Panc1 (cell line): ENCODE measurements around the gene THAP8. TPM values are rescaled to one million over a fixed set of nuclear protein-coding genes. Genes with fewer than 3 reads are reported as not detected.

ENCODE experiments used
- ATAC-seq: fragments of 200-7000 bp; cut with Tn5 transposase; 2 replicates; pipeline ENCODE4 v1.9.1; 2020; ENCODE audit warnings: mild to moderate bottlenecking, moderate library complexity
- Bru-seq: library from RNA; stranded (reverse); fragments of 400-500 nt; gene quantifications from one replicate; lab custom pipeline; 2021; lab: Mats Ljungman, UMichigan
- BruChase-seq, 2 experiments: library from RNA; stranded (reverse); fragments of 400-500 nt; gene quantifications; one replicate each; lab custom pipeline; 2021; lab: Mats Ljungman, UMichigan
- BruUV-seq: library from RNA; stranded (reverse); fragments of 400-500 nt; replicated peaks from 2 replicates; lab custom pipeline; 2021; lab: Mats Ljungman, UMichigan
- CTCF ChIA-PET: fragments of 300-600 bp; sonication (Branson Sonifier 250); formaldehyde crosslinking; loops from one replicate; lab custom pipeline; 2022; ENCODE audit warnings: antibody characterized with exemption; lab: Charles Lee
- POLR2A ChIA-PET: fragments of 300-600 bp; sonication (Branson Sonifier 250); formaldehyde crosslinking; loops from one replicate; lab custom pipeline; 2022; ENCODE audit warnings: antibody characterized with exemption; lab: Charles Lee
- DNase-seq: peaks from one replicate; pipeline ENCODE4 v3.0.0-alpha.2; 2010; ENCODE audit warnings: low read depth, low spot score
- H3K27ac ChIP-seq: 2 replicates; pipeline ENCODE4 v1.5.1; 2011; ENCODE audit warnings: mild to moderate bottlenecking, low read length, inconsistent platforms
- H3K27me3 ChIP-seq: fragments of 200-500 bp; sonication (Bioruptor generic); 2 replicates; pipeline ENCODE4 v1.6.0; 2014; ENCODE audit warnings: low read length, inconsistent platforms; ENCODE audit not compliant: control insufficient read depth, insufficient read depth
- H3K36me3 ChIP-seq: fragments of 200-500 bp; sonication (Bioruptor generic); 2 replicates; pipeline ENCODE4 v1.5.1; 2014; ENCODE audit warnings: inconsistent platforms, mild to moderate bottlenecking, low read length, moderate library complexity; ENCODE audit not compliant: control insufficient read depth, insufficient read depth
- H3K4me1 ChIP-seq: 2 replicates; pipeline ENCODE4 v1.5.1; 2011; ENCODE audit warnings: inconsistent platforms, mild to moderate bottlenecking, low read length, moderate library complexity; ENCODE audit not compliant: control insufficient read depth, insufficient read depth
- H3K4me3 ChIP-seq, 2 experiments: 2 replicates each; pipeline ENCODE4 v1.5.1; 2011 to 2012; ENCODE audit warnings: low read depth in 2 of 2, low read length in 2 of 2, mild to moderate bottlenecking in 2 of 2, inconsistent platforms in 1 of 2, moderate library complexity in 1 of 2
- H3K9me3 ChIP-seq: fragments of 200-500 bp; sonication (Bioruptor generic); 2 replicates; pipeline ENCODE4 v1.5.1; 2014; ENCODE audit warnings: low read depth, mild to moderate bottlenecking, inconsistent platforms, low read length, moderate library complexity; ENCODE audit not compliant: control insufficient read depth, insufficient read depth
- POLR2AphosphoS5 ChIP-seq: IDR thresholded peaks from 2 replicates; pipeline ENCODE4 v1.6.1; 2012; ENCODE audit warnings: mild to moderate bottlenecking, low read depth, low read length, moderate library complexity
- SIN3A ChIP-seq: IDR thresholded peaks from 2 replicates; pipeline ENCODE4 v1.6.1; 2012; ENCODE audit warnings: low read depth, mild to moderate bottlenecking, low read length, moderate library complexity, borderline replicate concordance; ENCODE audit not compliant: insufficient read depth
- TCF7L2 ChIP-seq: IDR thresholded peaks from 2 replicates; pipeline ENCODE4 v1.6.1; 2011; ENCODE audit warnings: mild to moderate bottlenecking, low read depth, low read length, inconsistent platforms
- in situ Hi-C: cut with HindIII; loops from 2 replicates; pipeline ENCODE4 v1.10.0; 2016; ENCODE audit warnings: low sequenced_read_pairs, low pct_unique_long_range_greater_than_20kb
- intact Hi-C: fragments of 100-400 bp; cut with micrococcal nuclease; formaldehyde crosslinking; loops from one replicate; pipeline ENCODE4 v1.10.0; 2022; ENCODE audit not compliant: unreplicated experiment
- long read RNA-seq: library from polyadenylated mRNA; unstranded; transcript quantifications from one replicate; pipeline ENCODE4 v2.0.0, GENCODE V29; 2021; ENCODE audit not compliant: unreplicated experiment
- polyA plus RNA-seq: library from polyadenylated mRNA; unstranded; fragments of >200 nt; gene quantifications from one replicate; pipeline ENCODE4 v1.2.1, GENCODE V29; 2012; ENCODE audit warnings: missing spikeins; ENCODE audit not compliant: insufficient read length
- total RNA-seq: library from RNA; stranded (reverse); gene quantifications from one replicate; pipeline ENCODE4 v1.2.1, GENCODE V29; 2021; ENCODE audit not compliant: unreplicated experiment
- TF ChIP-seq, protein P1 (sequence below): fragments of 450-650 bp; IDR thresholded peaks from 2 replicates; pipeline ENCODE4 v1.5.1; 2017; ENCODE audit warnings: mild to moderate bottlenecking
- TF ChIP-seq, protein P2 (sequence below), 2 experiments: IDR thresholded peaks; 2 replicates each; pipeline ENCODE4 v1.6.1; 2011 to 2012; ENCODE audit warnings: low read depth in 2 of 2, control low read depth in 1 of 2, low read length in 1 of 2, mild to moderate bottlenecking in 1 of 2, moderate library complexity in 1 of 2; ENCODE audit not compliant: insufficient read depth in 1 of 2

Gene THAP8
- 9.6 TPM for total RNA-seq
- polyA plus RNA-seq: 22.0 TPM
- percentile 55 among the genes with signal in this experiment for Bru-seq, nascent RNA
- BruChase-seq, experiment 1, labeled RNA remaining after a 2-hour chase: percentile 54 among the genes with signal in this experiment
- BruChase-seq, experiment 2, labeled RNA remaining after a 6-hour chase: percentile 55 among the genes with signal in this experiment
- long read RNA-seq, transcript THAP8-201 (4 exons, 1,825 nt): major isoform, 16 of 34 reads
- long read RNA-seq, partial matches to known transcripts: 3 of 34 reads
- long read RNA-seq, other reads (novel, unspliced or antisense): 11 of 34 reads

DNA sequence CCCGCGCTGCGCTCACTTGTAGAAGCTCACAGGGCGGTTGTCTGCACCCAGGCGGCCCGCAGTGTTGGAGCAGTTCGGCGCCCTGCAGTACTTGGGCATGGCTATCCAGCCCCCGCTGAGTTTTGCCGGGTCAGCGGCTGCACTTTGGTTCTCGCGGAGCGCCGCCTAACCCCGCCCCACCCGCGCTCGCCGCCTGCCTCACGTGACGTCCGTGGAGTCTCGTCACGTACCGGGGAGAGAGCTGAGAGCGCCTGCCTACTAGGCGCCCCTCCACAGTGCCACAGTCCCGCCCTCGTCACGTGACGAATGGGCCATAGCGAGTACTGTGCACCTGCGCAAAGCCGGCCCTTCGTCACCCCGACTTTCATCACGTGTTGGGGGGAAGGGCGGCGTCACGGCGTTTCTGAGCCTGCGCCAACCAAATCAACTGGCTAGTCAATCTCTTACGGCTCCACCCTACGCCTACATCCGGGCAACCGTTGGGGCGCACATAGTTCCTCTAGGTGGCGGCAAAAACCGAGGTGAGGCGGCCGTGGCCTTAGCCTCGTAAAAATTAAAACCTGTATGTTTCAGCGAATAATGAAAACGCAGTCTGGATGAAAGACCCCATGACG is at the start of gene THAP8:
Gene THAP8, minus strand, starts transcription at position 167 of the 614 bp plus-strand sequence. Its CDS starts 68 bp downstream, at position 99.
- DNase-seq: peak; percentile 99
- in situ Hi-C loops (no loop called here), intact Hi-C loops (no loop called here)
- Histone ChIP-seq H3K27ac (peak within 1 kb of the TSS; percentile 97), H3K9me3 (no peaks in the 10 kb centered on the region), H3K4me1 (peaks cover 6% of the 10 kb centered on the region), H3K4me3 (peak within 1 kb of the TSS; percentile 79 to 99), H3K36me3 (peaks cover 9% of the 10 kb centered on the region), H3K27me3 (no peaks in the 10 kb centered on the region)
- CTCF ChIA-PET: interaction anchor here (0.6 to 0.7 kb wide), 3 partner anchors 13 to 268 kb away, joined by 4 to 5 read pairs (median 4); no protein-coding TSS in a partner anchor
- BruUV-seq: no TSS peak
- peak; percentile 91 for ATAC-seq
- TF ChIP-seq TCF7L2: peak; percentile 61
- TF ChIP-seq, protein P1, sequence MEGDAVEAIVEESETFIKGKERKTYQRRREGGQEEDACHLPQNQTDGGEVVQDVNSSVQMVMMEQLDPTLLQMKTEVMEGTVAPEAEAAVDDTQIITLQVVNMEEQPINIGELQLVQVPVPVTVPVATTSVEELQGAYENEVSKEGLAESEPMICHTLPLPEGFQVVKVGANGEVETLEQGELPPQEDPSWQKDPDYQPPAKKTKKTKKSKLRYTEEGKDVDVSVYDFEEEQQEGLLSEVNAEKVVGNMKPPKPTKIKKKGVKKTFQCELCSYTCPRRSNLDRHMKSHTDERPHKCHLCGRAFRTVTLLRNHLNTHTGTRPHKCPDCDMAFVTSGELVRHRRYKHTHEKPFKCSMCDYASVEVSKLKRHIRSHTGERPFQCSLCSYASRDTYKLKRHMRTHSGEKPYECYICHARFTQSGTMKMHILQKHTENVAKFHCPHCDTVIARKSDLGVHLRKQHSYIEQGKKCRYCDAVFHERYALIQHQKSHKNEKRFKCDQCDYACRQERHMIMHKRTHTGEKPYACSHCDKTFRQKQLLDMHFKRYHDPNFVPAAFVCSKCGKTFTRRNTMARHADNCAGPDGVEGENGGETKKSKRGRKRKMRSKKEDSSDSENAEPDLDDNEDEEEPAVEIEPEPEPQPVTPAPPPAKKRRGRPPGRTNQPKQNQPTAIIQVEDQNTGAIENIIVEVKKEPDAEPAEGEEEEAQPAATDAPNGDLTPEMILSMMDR: peak; percentile 74
- TF ChIP-seq, protein P2, sequence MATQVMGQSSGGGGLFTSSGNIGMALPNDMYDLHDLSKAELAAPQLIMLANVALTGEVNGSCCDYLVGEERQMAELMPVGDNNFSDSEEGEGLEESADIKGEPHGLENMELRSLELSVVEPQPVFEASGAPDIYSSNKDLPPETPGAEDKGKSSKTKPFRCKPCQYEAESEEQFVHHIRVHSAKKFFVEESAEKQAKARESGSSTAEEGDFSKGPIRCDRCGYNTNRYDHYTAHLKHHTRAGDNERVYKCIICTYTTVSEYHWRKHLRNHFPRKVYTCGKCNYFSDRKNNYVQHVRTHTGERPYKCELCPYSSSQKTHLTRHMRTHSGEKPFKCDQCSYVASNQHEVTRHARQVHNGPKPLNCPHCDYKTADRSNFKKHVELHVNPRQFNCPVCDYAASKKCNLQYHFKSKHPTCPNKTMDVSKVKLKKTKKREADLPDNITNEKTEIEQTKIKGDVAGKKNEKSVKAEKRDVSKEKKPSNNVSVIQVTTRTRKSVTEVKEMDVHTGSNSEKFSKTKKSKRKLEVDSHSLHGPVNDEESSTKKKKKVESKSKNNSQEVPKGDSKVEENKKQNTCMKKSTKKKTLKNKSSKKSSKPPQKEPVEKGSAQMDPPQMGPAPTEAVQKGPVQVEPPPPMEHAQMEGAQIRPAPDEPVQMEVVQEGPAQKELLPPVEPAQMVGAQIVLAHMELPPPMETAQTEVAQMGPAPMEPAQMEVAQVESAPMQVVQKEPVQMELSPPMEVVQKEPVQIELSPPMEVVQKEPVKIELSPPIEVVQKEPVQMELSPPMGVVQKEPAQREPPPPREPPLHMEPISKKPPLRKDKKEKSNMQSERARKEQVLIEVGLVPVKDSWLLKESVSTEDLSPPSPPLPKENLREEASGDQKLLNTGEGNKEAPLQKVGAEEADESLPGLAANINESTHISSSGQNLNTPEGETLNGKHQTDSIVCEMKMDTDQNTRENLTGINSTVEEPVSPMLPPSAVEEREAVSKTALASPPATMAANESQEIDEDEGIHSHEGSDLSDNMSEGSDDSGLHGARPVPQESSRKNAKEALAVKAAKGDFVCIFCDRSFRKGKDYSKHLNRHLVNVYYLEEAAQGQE (IDR thresholded peaks at IDR 0.05; ENCODE audit: insufficient read depth in 1 of 2, low read depth in 2 of 2, low read length in 1 of 2): peak in 1 of 2 experiments; percentile 74; a peak in 1 of 4 replicates
- peak; percentile 83 for TF ChIP-seq POLR2AphosphoS5
- no peak for TF ChIP-seq SIN3A
- POLR2A ChIA-PET: no interaction called here

- TF ChIP-seq, protein P2 (IDR thresholded peaks at IDR 0.05; ENCODE audit: insufficient read depth in 1 of 2, low read depth in 2 of 2, low read length in 1 of 2): no peak
- TF ChIP-seq POLR2AphosphoS5 (no peak), SIN3A (no peak), TCF7L2 (no peak)
- TF ChIP-seq, protein P1: no peak
- Histone ChIP-seq H3K36me3 (peaks cover 6% of the 10 kb centered on the region; the same call in 1 of the 2 replicates), H3K4me1 (no peaks in the 10 kb centered on the region), H3K27me3 (no peaks in the 10 kb centered on the region), H3K9me3 (no peaks in the 10 kb centered on the region), H3K27ac (no peak overlapping the region), H3K4me3 (no peak overlapping the region)
- in situ Hi-C loops (no loop called here), intact Hi-C loops (no loop called here)
- no TSS peak for BruUV-seq
- no peak for ATAC-seq
- ChIA-PET CTCF (no interaction called here), POLR2A (no interaction called here)
- DNase-seq: no peak
Observed at GRCh38 chr19:36103040-36103626, 49.0 kb upstream of the THAP8 start.
